Breast epithelium (tissue), 3 donors: ENCODE data around the gene MELTF. TPM values are rescaled to one million over a fixed set of nuclear protein-coding genes. Genes with fewer than 3 reads are reported as not detected.

Experiments
- total RNA-seq, 3 donors: library from RNA; depleted of rRNA; stranded (reverse); fragments of >200 nt; gene quantifications; one replicate each; pipeline ENCODE4 v1.1.0, GENCODE V29; 2016

The MELTF gene
- total RNA-seq, 3 donors from 2014 or later = 7.2 to 58.2 (median 10.2) TPM

Other genes starting within 250 kb of the MELTF start
- gene SENP5, start 161.9 kb downstream of the MELTF start, total RNA-seq = 10 to 100 TPM; 40.3 to 50.9 (median 40.5) TPM
- gene NCBP2, start 87.3 kb downstream of the MELTF start, total RNA-seq = 10 to 100 TPM; 40.8 to 44.9 (median 42.6) TPM
- 10 to 100 TPM; 10.5 to 14.4 (median 12.0) TPM for gene PIGZ, start 61.0 kb downstream of the MELTF start, total RNA-seq